ENCODE data around the gene OR11L1.

OR11L1 gene

GRCh38 chr1:247841796-247842195, at the start of gene OR11L1:
TSS of gene OR11L1 (minus strand) at chr1:247841896. CDS start at chr1:247841896, 0 bp downstream.
- no peak for DNase-seq (ENCODE audit: low read depth)

- no peak for DNase-seq (ENCODE audit: low read depth)
These were observed 43.2 kb upstream of the OR11L1 start for GRCh38 chr1:247884797-247885413.

- DNase-seq (ENCODE audit: low read depth): no peak
These were observed 41.6 kb upstream of the OR11L1 start for GRCh38 chr1:247883346-247883745.

DNA sequence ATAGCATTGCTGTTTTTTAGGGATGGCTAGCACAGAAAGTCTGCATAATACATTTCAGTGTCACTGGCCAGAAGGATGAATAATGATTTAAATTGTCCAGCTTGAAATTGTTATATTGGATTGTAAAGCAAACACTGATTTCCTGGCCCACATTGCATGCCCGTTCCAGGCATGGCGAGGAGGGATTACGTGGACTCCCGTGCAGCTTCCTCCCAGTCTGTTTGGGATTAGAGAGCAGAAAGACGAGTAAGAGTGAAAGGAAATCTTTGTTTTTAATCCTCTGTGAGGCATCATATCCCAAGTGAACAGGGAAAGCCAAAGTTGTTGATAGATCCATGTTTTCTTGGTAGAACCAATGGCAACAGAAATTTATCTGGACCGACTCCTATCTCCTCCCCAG, 23.7 kb upstream of the OR11L1 start:
- no peak for DNase-seq (ENCODE audit: low read depth)

GRCh38 chr1:247864644-247865043, 22.9 kb upstream of the OR11L1 start:
- no peak for DNase-seq (ENCODE audit: low read depth)

DNA sequence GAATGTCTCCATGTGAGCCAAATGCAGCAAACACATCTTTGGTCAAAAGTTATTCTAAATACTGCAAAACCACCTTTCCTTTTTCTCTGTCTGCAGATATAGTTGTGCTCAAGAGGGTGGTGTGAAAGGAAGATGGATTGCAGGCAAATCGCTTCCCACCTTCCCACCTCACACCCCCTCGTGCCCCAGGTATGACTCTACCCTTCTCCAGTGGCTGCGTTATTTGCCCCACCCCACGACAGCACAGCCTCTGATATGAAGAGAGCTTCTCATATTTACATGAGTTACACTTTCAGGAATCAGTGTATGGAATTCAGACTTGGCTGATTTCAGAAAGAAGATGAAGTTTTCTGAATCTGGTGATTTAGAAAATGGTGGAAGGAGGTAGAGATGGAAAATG, 21.1 kb upstream of the OR11L1 start:
- no peak for DNase-seq (ENCODE audit: low read depth)

- DNase-seq (ENCODE audit: low read depth): no peak
These were observed 16.4 kb upstream of the OR11L1 start for GRCh38 chr1:247857985-247858619.

DNA sequence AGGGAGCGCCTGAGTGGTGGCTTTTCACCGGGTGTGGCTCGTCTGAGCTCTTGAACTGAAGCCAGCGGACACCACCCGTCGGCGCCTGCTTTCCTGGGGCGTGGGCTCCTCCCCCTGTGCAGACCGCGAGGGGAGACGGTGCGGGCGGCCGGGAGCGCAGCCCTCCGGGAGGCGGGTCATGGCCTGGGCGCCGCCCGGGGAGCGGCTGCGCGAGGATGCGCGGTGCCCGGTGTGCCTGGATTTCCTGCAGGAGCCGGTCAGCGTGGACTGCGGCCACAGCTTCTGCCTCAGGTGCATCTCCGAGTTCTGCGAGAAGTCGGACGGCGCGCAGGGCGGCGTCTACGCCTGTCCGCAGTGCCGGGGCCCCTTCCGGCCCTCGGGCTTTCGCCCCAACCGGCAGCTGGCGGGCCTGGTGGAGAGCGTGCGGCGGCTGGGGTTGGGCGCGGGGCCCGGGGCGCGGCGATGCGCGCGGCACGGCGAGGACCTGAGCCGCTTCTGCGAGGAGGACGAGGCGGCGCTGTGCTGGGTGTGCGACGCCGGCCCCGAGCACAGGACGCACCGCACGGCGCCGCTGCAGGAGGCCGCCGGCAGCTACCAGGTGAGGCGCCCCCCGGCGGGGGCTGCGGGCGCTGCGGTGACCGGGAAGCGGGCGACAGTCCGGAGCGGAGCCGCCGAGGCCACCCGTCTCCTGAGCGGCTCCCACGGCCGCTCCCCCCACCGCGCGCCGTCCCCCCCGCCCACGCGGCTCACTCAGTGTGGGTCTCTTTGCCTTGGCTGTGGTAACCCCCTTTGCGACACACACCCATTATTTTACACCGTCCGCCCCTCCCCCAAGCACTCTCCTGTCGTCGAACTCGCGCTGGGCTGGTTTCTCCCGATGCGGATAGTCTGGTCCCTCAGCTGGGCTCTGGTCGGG, 15.6 kb upstream of the OR11L1 start, which contains the start of gene TRIM58:
Gene TRIM58, plus strand, starts transcription at position 119 of the 916 bp plus-strand sequence. Its CDS starts 60 bp downstream, at position 179.
- DNase-seq (ENCODE audit: low read depth): no peak

DNA sequence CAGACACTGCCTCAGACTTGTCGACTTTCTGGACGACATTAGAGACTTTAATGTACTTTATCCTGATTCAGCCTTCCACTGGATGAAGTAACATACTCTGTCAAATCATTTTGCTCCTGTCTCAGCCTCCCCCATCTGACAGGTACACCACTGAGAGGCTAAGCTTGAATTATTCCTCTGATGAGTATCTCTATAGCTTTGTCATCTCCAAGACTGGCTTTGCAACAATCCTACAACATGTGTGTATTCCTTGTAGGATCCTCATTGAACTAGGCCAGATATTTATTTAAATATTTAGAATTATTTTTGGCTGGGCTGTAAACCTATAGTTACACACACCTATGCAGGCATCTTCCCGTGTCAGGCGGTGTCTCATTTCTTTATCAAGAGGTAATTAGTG, 14.2 kb upstream of the OR11L1 start:
- DNase-seq (ENCODE audit: low read depth): no peak

GRCh38 chr1:247854899-247855545, 13.3 kb upstream of the OR11L1 start:
- DNase-seq (ENCODE audit: low read depth): no peak

DNA sequence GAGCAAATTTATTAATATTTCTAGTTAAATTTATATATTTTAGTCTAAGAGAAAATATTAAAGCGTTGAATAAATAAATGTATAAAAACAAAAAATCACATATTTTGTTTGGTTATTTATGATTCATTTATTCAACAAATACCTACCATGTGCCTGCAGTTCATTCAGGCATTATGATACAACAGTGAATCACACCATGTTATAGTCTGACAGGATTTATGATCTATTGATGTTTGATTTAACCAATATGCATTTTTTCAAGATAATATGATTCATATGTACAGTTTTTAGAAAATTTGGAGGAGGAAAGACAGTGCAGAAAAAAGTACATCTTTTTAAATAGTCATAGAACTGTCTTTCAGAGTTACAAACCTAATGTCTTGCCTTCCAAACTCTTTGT, 7.9 kb upstream of the OR11L1 start:
- DNase-seq (ENCODE audit: low read depth): no peak

DNA sequence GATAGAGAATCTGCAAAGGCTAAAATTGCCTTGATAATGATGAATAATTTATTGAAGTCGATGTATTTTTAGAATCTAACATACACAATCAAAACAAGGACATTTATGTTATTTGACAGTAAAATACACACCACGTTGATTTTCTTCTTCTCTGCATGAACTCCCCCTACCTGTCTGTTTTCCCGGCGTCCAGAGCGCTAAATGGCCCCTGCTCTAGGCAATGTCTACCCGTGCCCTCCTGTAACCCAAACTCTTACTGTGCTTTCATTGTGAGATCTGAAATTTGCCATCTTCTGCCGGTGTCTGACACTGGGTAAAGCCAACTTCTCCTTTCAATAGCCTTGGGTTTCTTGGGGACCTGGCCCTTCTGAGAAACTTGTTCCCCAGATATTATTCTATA, 6.7 kb upstream of the OR11L1 start:
- DNase-seq (ENCODE audit: low read depth): no peak

GRCh38 chr1:247845693-247846017, 4.0 kb upstream of the OR11L1 start:
- no peak for DNase-seq (ENCODE audit: low read depth)

GRCh38 chr1:247845011-247845692, 3.5 kb upstream of the OR11L1 start:
- DNase-seq (ENCODE audit: low read depth): no peak

DNA sequence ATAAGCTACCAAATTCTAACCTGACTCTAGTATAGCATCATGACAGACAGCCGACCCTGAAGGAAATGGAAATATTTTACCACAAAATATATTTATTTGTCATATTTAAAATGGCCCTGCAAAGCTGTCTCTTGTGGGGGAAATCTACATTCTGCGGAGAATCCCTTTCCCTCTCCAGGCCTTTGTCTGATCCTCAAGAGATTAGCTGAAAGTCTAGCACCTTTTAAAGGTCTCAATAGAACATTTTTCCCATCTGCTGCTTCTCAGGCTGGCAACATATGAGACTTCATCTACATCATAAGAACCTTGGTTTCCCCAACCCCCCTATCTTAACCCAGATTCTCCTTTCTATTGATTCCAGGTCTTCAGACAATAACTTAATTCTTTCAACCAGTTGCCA, 1.7 kb upstream of the OR11L1 start:
- no peak for DNase-seq (ENCODE audit: low read depth)

GRCh38 chr1:247840818-247841217, 878 bp downstream of the OR11L1 start:
- no peak for DNase-seq (ENCODE audit: low read depth)

DNA sequence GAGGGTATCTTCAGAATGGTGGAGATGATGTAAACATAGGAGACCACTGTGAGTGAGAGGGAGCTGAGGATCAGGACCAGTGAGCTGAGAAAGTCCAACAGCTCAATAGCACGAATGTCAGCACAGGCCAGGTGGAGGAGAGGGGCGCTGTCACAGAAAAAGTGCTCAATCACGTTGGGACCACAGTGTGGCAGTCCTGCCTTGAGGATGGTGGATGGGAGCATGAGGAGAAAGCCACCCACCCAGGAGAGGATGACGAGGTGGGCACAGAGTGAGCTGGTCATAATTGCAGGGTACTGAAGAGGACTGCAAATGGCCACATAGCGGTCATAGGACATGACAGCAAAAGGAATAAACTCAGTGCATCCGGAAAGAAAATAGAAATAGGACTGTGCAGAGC, 8.1 kb downstream of the OR11L1 start:
- no peak for DNase-seq (ENCODE audit: low read depth)

- no peak for DNase-seq (ENCODE audit: low read depth)
These were observed 12.0 kb downstream of the OR11L1 start for GRCh38 chr1:247829656-247830055.

- DNase-seq (ENCODE audit: low read depth): no peak
These were observed 16.3 kb downstream of the OR11L1 start for GRCh38 chr1:247825362-247825761.

DNA sequence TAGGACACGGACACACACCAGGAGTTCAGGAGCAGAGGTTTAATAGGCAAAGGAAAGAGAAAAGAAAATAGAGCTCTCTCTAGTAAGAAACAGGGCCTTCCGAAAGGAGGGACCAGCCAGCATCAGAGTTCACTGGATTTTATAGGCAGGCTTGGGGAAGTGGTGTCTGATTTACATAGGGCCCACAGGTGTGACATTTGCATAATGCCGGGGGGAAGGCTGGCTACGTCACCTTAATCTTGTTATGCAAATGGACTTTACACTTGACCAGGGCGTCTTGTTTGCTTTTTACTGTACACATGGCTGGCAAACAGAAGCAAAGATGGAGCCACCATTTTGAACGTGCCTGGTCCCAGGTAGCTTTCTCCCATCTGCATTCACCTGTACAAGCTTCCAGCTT, 17.7 kb downstream of the OR11L1 start, which contains the start of gene OR14A16:
Gene OR14A16, minus strand, starts transcription at position 97 of the 400 bp plus-strand sequence. CDS start 8,390 bp downstream, outside the sequence.
- DNase-seq (ENCODE audit: low read depth): no peak

DNA sequence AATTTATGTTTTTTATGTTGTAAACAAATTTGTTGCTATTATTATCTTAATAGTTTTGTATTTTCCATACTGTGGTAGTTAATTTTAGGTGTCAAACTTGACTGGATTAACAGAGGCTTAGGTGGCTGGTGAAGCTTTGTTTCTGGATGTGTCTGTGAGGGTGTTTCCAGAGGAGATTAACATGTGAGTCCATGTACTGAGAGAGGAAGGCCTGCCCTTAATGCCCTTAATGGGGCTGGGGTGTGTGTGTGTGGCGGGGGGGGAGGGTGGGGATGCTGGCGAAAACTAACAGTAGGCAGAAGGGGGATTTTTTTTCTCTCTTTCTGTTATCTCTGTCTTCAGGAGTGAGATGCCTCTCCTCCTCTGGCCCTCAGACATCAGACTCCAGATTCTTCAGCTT, 19.6 kb downstream of the OR11L1 start:
- DNase-seq (ENCODE audit: low read depth): no peak

- no peak for DNase-seq (ENCODE audit: low read depth)
These were observed 29.1 kb downstream of the OR11L1 start for GRCh38 chr1:247812637-247813036.
